Suppressor macrophage treated with lipopolysaccharide for 4 hours (primary cell): ENCODE results near the gene OSTM1.

Experiments
- DNase-seq: peaks from one replicate; pipeline ENCODE4 v3.0.0-alpha.2; 2020

OSTM1 gene

GRCh38 chr6:108100003-108100402 lies 25.5 kb upstream of the OSTM1 start:
- no peak for DNase-seq

- DNase-seq = no peak
Measured at GRCh38 chr6:108097882-108098281, 23.3 kb upstream of the OSTM1 start.

GRCh38 chr6:108093781-108094300 lies 19.3 kb upstream of the OSTM1 start:
- no peak for DNase-seq

DNA sequence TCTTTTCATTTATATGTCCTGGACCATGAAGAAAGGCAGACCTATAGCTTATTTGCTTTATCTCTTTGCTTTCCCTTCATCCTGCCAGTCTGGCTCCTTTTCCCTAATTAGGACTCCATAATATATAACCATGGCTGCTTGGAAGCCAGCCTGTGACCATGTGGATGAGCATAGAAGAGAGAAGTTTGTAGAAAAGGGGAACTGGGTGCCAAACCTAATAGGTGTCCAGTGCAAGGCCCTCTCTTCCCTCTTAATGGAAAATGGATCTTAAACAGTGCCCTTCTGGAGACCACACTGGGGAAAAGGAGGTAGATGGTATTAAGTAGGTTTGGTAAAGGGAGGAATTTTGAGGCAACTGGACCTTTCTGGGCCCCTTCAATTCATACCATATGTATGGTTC lies 16.7 kb upstream of the OSTM1 start:
- DNase-seq = no peak

DNA sequence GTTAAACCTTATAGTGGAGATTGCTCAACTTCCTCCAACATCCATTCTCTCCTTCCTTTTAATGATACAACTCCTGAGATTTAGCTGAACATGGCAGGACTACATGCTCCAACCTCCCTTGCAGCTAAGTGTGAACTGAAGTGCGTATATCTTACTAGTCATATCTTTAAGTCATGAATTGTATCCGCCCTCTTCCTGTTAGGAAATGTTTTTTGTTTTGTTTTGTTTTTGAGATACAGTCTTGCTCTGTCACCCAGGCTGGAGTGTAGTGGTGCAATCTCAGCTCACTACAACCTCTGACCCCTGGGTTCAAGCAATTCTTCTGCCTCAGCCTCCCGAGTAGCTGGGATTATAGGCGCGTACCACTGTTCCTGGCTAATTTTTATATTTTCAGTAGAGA lies 8.8 kb upstream of the OSTM1 start:
- peak; percentile 37 for DNase-seq

DNA sequence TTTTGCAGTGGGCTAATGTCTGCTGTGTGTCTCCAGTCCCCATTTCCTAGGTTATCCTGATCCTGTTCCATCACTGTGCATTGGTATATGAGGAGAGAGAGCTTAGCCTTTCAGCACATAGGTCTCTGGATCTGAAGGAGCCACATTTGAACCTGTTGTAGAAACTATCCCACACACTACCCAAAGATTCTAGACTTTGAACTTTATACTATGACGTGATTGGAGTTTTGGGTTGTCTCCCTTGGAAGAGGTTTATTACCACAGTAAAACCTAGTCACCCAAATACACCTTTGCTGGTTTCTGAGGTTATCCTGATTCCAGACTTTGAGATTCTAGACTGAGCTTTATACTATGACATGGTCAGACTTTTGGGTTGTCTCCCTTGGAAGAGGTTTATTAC lies 8.0 kb upstream of the OSTM1 start:
- no peak for DNase-seq

DNA sequence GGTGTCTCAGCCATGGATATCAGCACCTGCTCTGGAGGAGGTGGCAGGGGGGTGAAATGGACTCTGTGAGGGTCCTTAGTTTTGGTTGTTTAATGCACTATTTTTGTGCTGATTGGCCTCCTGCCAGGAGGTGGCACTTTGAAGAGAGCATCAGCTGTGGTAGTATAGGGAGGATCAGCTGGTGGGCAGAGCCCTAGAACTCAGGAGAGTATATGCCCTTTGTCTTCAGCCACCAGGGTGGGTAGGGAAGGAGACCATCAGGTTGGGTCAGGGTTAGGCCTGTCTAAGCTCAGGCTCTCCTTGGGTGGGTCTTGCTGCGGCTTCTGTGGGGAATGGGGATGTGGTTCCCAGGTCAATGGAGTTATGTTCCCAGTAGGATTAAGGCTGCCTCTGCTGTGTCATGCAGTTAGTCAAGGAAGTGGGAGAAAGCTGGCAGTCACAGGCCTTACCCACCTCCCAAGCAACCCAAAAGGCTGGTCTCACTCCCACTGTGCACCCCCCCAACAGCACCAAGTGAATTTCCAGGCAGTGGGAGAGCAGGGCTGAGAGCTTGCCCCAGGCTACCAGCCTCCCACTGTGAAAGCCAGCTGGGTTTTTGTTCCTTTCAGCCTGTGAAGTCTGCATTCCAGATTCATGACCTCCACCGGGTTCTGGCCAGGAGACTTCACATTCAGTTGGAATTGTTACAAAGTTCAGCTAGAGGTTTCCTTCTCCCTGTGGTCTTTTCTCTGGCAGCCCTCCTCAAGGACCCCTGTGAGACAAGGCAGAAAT lies 5.7 kb upstream of the OSTM1 start:
- DNase-seq = no peak

DNA sequence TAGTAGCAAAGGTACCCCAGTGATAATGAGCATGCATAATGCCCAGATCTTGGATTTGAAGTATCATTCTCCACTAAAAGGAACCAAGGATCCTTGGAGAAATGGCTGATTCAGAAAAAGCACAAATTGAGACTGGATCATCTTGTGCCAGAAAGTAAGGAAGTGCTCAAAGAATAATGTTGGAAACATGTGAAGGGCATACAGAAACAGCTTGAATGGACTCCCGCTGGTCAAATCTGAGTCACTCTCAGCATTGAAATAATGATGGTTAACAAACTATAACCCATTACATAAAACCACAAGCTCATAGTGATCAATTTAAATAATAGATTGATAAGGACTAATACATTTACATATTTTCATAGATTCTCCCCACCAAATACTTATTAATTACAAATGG lies 3.6 kb upstream of the OSTM1 start:
- DNase-seq = no peak

DNA sequence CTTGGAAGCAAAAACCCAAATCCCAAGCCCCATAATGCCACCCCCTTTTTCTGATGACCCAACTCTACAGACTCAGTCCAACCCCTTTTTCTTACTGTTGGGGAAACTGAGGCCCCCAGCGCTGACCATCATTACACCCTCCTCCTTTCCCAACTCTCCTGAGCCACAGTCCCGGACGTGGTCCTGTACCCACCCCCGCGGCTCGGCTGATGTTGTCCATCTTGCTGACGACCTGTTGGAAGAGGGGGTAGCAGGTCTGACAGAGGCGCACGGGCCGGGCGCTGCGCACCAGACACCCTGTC lies 533 bp downstream of the OSTM1 start:
- peak; percentile 28 for DNase-seq

GRCh38 chr6:108071736-108072276 lies 2.7 kb downstream of the OSTM1 start:
- DNase-seq = no peak

DNA sequence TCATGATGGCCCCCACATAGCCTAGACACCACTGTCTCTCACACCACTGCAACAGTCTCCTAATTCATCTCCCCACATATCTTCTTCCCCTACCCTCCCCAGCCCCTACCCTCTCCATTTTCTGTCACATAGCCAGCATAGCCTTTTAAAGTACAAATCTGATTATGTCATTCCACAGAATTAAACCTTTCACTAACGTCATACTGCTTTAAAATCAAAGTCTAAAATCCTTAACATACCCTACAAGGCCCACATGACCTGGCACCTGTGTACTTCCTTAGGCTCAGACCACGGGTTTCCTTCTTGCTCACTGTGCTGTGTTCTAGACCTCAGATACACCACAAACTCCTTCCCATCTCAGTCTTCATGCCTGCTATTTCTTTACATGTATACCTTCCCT lies 5.9 kb downstream of the OSTM1 start:
- no peak for DNase-seq

DNA sequence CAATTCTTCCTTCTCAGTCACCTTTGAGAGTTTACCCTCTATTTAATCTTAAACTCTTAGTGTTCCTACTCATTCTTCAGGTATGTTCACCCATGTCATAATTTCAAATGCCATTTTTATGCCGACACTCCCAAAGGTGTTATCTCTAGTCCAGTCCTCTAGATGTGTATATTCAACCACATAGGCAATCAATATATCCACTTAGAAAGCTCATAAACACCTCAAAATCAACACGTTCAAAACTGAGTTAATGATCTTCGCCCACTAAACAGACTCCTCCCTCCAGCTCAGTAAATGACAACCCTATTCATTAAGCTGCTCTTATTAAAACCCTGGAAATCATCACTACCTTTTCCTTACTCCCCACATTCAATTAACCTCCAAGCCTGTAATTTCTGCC lies 6.4 kb downstream of the OSTM1 start:
- no peak for DNase-seq

- DNase-seq = no peak
Measured at GRCh38 chr6:108052706-108053105, 21.8 kb downstream of the OSTM1 start.

GRCh38 chr6:108051481-108051880 lies 23.1 kb downstream of the OSTM1 start:
- no peak for DNase-seq

- DNase-seq = no peak
Measured at GRCh38 chr6:108039681-108040080, 34.9 kb downstream of the OSTM1 start.

DNA sequence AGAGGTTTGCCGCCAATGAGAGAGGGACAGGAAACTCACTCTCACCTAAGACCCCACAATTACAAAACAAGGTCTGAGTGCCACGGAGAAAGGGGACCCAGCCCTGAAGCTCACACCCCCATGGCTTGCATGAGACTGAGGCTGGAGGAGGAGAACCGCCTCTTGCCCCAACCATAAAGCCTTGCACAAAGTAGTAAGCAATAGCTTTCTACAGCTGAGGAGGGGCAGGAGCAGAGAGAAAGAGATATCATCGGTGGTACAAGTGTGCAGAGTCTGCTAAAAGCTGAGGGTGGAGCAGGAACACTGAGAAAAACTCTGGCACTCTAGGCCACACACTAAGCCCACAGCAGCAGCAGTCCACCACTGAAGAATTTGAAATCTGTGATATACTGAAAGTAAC lies 37.7 kb downstream of the OSTM1 start:
- DNase-seq = no peak

GRCh38 chr6:108031968-108032367 lies 42.6 kb downstream of the OSTM1 start:
- no peak for DNase-seq

GRCh38 chr6:108030211-108030610 lies 44.3 kb downstream of the OSTM1 start:
- DNase-seq = no peak

- DNase-seq = no peak
Measured at GRCh38 chr6:108029226-108029921, 45.2 kb downstream of the OSTM1 start.

- DNase-seq = no peak
Measured at GRCh38 chr6:108027594-108027993, 46.9 kb downstream of the OSTM1 start.

DNA sequence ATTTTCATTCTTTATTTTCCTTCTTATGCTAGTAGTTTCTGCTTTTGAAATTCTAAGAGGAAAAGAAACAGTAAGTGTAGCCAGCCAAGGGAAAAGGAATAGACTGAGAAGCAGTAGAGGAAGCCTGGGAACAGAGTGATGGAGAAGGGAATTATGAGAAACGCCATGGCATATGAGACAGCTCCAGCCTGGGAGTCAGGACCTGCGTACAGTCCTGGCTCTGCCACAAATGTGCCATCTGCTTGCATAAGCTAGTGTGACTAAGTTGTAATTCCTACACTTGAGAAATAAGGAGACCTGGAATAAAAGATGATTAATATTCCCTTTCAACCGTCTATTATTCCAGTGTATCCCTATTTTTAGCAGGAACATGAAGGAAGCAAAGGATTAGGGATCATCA lies 47.5 kb downstream of the OSTM1 start:
- DNase-seq = no peak

- no peak for DNase-seq
Measured at GRCh38 chr6:108024427-108025073, 50.0 kb downstream of the OSTM1 start.

DNA sequence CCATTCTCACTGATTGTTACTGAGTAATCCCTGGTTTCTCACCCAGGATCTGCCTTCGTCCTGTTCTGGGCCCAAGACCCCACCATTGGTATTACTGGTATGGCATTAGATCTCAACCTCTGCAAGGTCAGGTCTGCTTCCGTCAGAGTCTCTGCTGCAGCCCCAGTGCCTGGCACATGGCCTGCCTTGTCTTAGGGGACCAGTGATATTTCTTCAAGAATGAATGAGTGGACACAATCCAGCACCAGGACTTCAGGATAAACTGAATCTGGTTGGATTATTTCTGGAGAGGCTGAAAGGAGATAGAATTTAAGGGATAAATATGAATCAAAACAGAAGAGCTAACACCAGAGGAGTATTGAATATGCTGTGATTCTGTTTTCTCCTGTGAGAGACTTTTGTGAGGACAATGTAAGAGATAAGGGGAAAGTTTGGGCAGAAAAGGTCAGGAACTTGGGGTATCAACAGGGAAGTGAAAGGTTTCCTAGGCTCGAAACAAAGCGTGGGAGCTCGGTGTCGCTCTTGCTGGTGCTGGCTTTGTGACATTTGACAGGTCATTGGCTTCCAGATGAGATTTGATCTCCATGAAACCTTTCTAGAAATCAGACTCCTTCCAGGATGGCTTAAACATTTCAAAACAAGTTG lies 53.9 kb downstream of the OSTM1 start:
- no peak for DNase-seq
